Activated CD4-positive, alpha-beta T cell treated with anti-CD3 and anti-CD28 coated beads, Interleukin-2, Interleukin-4, amounts not matched to agents 100 ng/mL and 50 ng/mL, durations not matched to agents 16 hours and 8 hours (primary cell): ENCODE results near the gene NOCT.
"Not testable (repeated sequence)": the region's sequence is repeated elsewhere in the genome, so short reads cannot be mapped to it uniquely, and the experiment has no call there.

Source experiments
- DNase-seq: peaks from one replicate; pipeline ENCODE4 v3.0.0-alpha.2; 2020; ENCODE audit warnings: low spot score

The NOCT gene

DNA sequence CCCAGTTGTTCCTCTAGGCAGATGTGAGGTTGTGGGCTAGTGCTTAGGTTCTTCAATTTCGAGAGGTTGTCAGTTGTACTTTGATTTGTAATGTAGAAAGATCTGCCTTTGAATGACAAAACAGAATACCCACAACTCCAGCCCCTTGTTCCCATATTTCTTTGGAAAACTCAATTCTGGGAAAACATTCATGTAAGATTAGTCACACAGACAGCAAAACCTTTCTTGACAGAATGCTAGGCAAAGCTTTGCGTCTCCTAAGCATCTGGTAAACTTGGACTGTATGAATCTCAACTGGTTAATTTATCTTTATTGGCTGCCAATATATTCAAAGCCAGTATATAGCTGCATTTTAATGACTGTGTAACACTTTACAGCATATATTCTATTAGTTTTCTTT, 34.9 kb downstream of the NOCT start:
- DNase-seq, result no peak

DNA sequence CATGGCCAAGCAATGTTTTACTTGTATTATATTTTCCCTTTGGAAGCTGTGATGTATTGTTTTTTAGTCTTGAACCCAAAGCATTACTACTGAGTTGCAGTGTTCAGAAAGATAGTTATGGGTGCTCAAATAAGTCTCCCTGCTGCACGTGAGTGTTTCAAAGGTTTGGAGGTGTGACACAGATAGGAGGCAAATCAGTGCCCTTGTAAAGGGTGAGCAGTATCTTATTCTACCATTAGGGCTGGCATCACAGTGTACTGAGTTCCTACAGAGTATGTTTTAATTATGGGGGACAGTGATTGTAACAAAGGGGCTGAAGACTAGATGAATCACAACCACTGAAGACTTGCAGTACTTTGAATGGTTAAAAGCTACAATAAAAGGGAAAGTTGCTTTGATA, 38.3 kb downstream of the NOCT start:
- DNase-seq, result no peak

DNA sequence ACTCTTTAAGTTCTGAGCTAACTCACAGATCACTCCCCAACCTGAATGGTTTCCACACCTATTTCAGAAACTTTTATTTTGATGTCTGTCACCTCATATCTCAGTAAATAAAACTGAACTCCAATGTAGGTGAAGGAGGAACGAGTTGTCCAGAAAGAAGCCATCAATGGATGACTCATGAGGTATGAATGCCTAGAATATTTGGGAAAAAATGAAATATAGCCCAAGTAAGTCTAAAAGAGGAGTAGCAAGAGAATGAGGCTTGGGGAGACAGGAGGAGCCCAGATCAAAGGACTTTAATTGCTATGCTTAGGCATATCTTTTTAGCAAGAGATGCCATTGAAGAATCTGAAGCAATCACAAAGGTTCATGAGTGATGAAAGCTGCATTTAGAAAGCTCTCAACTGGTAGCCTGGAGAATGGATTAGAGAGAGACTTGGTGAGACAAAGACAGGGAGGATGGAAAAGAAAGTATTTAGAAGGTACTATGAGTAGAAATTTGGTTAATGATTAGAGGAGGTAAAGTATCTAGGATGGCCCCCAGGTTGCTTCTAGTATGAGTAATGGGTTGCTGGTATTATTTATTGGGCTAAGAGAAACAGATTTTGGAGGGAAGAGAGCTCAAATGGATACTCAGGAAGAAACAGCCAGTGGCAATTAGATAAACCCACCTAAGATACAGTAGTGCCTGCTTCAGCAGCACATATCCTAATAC, 39.4 kb downstream of the NOCT start:
- DNase-seq, result no peak

DNA sequence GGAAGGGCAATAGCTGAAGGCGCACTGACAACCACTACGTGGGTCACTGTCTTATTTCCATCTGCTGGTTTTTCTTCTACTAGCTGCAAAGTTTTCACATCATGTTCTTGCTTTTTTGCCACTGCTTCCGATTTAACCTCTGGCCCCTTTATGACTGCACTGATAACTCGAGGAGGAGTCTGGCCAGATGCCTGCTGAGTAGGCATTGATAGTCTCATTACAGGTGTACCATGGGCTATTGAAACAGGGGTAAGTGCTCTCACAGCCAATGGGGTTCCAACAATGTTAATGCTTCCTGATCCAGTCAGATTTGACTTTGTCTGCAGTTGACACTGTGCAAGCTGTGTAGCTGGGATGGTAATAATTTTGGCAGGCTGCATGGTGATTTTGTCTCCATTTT, 43.4 kb downstream of the NOCT start:
- not testable (repeated sequence) for DNase-seq

DNA sequence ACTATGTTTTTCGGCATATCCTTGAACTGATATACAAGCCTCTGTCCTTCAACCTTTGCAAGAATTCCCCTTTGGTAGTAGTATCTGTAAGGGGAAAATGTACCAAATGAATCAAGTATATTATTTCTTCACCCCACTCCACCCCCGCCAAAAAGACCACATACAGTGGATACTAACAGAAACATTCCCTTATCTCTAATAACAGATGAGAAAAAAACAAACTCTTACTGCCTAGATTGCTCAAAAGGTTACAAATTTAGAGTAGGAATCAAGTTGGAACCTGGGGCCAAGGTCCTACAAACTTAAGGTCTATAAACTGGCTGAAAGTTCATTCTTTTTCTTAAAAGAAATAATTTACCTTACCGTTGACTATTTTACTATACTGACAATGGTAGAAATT, 45.0 kb downstream of the NOCT start:
- no peak for DNase-seq

DNA sequence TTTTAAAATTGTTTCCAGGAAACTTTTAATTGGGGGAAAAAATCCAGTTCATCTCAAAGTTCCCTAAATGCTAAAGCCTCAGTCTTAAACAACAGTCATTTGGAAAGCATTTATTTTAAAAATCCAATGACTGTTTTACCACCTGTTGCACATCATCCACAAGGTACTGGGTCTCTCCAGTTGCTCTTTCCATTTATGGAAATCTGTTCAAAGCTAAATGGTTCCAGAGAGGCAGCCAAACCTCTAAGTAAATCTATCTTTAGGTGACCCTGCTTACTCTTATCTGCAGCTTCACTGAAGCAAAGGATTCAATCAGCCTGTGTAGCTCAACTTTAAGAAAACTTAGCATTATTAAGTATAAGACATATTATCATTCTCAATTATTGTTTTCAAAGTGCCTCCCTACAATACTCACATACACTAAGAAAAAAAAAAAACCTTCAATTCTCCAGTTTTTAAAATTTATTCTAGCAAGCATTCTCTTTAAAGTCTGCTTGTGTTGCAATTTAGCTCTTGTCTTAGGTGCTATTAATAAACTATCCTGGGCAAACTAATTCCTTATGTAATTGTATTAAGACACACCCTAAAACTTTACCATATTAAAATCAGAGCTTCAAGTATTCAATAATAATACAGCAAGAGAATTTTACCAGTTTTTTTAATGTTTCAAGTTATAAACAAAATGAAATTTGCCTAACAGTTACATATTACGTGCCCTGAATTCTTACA, 60.6 kb downstream of the NOCT start:
- no peak for DNase-seq

DNA sequence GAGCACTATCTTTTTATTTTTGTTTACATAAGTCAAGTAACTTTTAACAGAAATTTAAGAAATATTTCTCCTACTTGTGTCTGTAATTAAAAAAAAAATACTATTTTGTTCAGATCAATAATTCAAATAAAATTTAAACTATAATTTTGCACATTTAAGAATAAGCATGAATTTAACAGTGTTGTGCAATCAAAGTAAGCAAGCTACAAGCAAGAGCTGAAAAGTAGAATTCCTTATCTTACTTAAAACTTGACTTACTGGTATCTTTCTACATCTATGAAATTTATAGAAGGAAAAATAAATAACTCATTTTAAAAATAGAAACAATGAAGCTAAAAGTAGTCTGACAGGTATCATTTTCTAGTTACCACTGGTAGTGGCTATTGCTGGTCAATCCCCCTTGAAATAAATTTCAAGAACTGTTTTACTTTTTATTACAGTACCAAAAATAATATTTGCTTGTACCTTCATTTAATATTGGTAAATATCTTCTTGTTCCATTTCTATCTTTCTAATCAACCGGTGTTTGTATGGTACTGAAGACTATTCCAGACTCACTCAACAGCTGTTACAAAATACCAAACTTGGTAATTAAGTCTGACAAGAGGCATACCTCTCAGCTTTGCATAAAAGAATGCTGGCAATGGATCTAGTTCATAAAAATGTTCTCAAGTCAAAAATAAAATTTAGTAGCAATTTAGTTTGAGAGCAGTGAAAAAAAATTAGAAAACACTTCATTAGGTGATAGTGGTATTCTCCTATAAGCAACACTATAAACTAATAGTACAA, 62.2 kb downstream of the NOCT start:
- DNase-seq, result no peak

DNA sequence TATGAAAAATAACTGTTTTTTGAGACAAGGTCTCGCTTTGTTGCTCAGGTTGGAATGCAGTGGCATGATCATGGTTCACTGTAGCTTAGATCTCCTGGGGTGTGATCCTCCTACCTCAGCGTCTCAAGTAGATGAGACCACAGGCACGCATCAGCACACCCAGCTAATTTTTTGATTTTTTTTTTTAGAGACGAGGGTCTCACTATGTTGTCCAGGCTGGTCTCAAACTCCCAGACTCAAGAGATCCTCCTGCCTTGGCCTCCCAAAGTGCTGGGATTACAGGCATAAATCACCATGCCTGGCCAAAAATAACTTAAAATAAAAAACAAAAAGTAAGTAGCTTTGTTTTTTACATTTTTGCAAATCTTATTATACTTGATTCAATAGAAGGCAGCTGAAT, 63.3 kb downstream of the NOCT start:
- no peak for DNase-seq

DNA sequence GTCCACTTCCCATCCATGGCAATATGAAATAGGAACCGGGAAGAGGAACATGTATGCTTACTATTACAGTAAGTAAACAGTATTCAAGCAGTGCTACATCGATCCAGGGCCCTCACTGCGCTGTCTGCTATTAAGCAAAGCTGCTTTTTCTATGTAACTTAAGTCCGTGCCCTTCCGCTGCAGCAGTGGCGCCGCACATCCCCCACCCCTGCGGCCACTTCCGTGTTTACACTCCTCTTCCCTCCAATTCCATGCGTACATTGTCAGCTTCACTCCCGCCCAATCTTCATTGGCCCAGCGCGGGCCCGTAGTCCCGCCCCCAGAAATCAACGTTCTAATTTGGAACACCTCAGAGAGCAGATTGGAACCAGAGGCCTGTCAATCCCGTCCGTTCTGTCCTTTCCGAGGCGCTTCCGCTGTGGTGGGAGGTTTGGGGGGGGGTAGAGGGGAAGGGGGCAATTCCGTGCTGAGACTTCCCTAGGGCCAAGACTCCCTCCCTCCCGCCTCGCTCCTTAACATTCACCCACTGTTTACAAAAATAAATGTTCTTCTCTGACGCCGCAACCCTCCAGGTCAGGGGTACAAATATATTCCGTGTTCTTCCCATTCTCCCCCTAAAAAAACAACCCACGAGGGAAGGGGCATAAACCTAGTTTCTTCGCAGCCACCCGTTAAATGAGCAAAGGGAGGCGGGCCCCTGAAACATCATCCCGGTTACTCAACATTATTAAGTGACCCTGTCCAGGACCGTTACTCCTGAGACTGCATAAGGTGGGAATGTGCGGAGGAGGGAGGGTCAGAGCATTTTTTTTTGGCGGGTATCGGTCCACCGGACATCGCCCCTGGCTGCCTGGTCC, 67.4 kb downstream of the NOCT start:
- peak; percentile 97 for DNase-seq

DNA sequence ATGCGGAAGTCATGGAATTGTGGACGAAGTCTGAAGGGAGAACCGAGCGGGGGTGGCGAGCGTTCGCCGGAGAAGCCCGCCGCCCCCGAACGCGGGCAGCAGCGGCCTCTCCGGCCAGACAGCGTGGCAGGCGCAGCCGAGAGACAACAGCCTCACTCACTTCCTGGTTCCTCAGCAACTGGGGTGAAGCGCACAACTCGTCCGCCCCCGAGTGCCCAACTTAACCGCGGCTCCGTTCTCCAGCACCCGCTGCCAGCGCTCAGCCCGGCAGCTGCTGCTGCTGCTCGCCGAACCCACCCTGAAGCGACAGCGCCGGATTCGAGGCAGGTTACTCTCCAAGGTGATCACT, 68.0 kb downstream of the NOCT start:
- peak; percentile 50 for DNase-seq

DNA sequence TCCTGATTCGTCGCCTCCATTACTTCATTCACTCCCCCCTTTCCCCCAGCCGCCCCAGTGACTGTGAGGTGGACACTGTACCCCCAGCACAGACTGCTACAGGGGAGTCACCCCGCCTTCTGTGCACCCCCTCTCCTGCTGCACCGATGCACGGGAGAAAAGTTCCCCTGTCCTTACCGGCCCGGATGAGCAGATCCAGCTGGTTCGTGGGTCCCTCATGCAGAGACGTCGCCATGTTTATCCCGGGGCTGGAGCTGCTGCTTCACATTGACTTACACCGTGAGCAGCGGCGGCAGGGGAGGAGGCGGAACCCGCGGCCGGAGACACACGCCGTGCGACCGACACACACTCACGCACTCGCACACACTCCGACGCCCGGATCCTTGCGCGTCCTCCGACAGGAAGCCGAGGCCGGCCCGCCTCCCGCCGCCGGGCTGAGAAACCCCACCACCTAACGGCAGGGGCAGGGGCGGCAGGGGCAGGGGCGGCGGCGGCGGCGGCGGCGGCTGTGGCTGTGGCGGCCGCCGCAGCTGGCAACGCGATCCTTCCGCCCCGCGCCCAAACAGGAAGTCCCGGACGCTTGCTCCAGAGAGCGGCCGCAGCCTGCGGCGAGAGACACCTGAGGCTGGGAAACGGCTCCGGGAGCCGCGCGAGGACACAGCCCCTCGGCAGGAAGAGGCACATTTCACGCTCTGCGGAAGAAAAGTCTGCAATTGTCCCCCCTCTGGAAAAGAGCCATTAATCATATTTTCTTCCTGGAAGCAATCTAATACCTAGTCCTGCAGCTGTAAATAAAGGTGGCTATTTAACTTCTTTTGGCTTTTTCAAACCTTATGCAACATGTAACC, 68.6 kb downstream of the NOCT start:
- DNase-seq, result peak; percentile 84

DNA sequence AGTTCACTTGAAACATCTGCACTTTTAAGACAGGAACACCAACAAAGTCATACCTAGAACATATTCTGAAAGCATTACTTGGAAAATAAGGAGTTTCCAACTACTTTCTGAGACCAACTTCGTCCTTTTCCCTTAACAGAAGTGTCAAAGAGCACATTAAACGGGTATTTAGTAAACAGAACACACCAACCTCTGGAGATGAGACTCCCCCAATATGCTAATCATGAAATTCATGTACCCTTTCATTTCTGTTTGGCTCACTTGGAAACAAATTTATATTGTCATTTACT, 69.2 kb downstream of the NOCT start:
- no peak for DNase-seq

DNA sequence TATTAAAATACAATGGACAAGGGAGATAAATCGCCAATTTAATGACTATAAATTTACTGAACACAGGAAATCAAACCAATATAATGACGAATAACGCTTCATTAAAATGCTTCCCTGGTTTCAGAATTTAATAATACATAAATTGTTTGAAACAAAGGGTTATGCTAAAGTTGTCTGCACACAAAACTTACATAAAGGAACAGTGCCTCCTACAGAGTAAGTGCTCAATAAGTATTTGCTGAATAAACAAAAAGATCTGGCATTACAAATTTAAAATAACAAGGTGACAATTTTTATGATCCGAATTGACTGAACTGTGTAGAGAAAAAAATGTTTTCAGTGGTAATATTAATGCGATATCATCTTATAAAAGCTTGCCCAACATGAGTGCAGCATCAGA, 69.6 kb downstream of the NOCT start:
- DNase-seq, result no peak

DNA sequence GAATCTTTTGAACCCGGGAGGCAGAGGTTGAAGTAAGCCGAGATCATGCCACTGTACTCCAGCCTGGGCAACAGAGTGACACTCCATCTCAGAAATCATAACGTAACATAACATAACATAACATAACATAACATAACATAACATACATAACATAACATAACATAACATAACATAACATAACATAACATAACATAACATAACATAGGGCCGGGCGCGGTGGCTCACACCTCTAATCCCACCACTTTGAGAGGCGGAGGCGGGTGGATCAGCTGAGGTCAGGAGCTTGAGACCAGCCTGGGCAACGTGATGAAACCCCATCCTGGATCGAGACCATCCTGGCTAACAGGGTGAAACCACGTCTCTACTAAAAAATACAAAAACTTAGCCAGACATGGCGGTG, 76.7 kb downstream of the NOCT start:
- DNase-seq, result no peak
